GM12872 (cell line): Measurements from ENCODE around the gene VAC14.

Source experiments
- TF ChIP-seq, protein P1 (sequence below): IDR thresholded peaks from 3 replicates; pipeline ENCODE4 v1.5.1; 2011; ENCODE audit warnings: low read depth, mild to moderate bottlenecking, low read length, moderate library complexity; ENCODE audit not compliant: insufficient read depth

VAC14 gene

DNA sequence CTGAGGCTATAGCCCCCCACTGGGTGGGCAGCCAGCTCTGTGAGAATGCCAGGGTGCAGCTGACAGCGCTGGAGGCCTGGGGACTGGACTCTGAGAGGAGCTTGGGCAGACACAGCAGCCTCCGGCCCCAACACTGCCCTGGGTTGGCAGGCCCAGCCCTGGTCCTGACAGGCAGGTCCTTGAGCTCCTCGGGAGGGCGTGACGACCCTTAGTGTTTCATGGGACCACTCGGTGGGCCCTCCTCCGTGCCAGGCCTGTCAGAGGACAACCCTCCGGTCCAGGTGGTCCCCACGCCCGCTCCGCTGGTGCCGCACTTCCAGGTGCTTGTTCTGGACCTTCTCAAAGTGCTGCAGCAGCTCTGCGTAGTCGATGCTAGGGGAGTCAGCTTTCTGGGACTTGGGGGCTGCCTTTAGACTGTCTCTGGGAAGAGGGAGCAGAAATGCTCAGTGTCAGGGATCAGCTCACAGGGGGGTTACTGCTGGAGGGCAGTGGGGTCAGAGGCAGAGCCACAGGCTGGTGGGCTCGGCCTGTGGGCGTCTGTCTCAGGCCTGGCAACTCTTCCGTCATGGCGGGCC lies 113.2 kb downstream of the VAC14 start:
- TF ChIP-seq, protein P1, sequence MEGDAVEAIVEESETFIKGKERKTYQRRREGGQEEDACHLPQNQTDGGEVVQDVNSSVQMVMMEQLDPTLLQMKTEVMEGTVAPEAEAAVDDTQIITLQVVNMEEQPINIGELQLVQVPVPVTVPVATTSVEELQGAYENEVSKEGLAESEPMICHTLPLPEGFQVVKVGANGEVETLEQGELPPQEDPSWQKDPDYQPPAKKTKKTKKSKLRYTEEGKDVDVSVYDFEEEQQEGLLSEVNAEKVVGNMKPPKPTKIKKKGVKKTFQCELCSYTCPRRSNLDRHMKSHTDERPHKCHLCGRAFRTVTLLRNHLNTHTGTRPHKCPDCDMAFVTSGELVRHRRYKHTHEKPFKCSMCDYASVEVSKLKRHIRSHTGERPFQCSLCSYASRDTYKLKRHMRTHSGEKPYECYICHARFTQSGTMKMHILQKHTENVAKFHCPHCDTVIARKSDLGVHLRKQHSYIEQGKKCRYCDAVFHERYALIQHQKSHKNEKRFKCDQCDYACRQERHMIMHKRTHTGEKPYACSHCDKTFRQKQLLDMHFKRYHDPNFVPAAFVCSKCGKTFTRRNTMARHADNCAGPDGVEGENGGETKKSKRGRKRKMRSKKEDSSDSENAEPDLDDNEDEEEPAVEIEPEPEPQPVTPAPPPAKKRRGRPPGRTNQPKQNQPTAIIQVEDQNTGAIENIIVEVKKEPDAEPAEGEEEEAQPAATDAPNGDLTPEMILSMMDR, result no peak

DNA sequence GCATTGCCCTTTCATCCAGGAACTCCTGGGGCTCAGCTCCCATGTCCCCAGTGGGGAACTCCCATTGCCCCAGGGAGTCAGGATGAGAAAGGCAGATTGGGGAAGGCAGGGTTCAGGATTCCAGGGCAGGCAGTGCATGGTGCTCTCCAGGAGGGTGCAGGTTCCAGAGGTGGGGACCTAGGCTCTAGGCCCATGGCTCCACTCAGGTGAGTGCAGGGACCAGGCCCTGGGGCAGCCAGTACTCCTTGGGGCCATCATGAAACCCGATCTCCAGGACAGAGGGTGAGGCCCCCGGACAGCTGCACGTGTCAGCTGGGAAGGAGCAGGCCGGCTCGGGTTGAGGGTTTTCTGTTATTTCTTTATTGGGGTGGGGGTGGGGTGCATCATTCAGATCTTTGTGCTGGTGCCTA lies 113.9 kb downstream of the VAC14 start:
- TF ChIP-seq, protein P1, result no peak

DNA sequence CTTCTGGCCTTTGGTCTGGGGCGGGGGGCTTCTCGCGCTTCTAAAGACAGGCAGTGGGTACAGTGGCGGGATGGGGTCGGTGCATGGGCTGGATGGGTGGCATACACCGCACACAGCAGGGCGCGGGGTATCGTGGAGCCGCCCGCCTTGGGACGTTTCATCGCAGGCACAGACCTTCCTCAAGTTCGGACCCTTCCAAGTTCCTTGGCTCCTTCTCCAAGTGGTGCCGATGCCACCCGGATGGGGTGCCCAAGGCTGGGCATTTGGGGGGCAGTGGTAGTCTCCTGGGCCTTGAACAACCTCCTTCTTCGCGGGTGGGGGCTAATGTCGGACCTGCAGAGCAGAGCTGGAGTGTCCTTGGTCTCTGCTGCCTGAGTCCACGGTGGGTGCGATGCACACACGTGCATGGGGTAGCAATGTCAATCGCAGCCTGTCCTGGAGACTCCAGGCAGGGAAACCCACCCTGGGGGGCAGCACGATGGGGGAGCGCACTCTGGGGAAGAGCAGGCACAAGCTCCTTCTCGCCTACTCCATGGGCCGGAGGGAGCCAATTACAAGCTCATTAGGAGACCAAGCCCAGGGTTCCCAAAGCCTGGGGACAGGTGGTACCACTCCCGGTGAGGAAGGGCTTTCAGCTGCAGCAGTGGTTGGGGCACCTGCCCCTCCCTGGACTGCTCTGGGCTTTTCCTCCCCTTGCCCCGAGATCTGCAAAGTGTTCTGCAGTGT lies 114.4 kb downstream of the VAC14 start:
- TF ChIP-seq, protein P1, result no peak

GRCh38 chr16:70685938-70686375 lies 115.0 kb downstream of the VAC14 start, which contains the start of gene MTSS2:
TSS of gene MTSS2 (minus strand) at chr16:70686053. CDS start at chr16:70685791, 262 bp downstream.
- TF ChIP-seq, protein P1, result no peak

- TF ChIP-seq, protein P1, result no peak
These were observed 115.7 kb downstream of the VAC14 start for GRCh38 chr16:70685061-70685937.

DNA sequence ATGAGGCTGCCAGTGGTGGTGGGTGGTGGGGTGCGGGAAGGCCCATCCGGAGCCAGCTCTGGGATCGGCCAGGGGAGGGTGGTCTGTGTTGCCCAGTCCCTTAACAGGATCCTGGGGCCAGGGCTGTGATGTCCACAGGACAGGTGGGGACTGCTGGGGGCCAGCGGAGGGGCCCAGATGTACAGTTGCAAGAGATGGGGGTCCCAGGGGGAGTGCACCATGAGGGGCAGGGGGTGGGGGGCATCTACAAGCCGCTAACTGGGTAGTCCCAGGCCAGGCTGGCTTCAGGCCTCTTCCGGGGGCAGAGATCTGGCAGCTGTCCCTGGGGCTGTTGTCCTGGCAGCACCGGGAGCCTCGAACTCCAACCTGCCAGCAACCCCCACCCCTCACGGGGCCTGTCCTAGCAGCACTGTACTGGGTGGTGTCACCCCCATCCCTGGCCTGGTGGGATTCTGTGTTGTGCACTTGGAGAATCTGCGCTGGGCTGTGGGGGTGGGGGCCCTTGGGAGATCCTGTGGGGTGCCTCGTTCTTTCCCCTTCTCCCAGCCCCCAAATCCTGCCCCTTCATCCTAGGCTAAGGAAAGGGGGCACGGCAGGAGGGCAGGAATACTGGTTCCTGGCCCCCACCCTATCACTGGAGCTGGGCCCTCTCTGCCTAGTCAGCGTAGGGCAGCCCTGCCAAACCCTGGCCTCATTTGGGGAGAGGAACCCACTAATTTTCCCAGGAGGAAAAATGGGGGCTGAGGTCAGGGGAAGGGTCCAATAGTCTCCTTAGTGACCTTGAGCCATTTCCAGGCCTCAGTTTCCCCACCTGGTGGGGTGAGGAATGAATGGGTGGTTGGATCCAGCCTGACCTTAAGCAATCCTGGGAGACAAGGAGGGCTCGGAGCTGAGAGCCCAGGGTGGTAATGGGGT lies 116.6 kb downstream of the VAC14 start:
- TF ChIP-seq, protein P1, result no peak
